Dendritic cell treated with granulocyte-macrophage colony-stimulating factor and Interleukin-4, amounts not matched to agents 40 ng/mL and 50 ng/mL, for 4 days (primary cell): ENCODE data around the gene EEF1A2.

Experiments
- H3K27ac Mint-ChIP-seq: one replicate; pipeline ENCODE4 v1.8.0; 2022; ENCODE audit warnings: mild to moderate bottlenecking, mixed read lengths
- H3K27me3 Mint-ChIP-seq: one replicate; pipeline ENCODE4 v1.8.0; 2022; ENCODE audit warnings: mild to moderate bottlenecking, mixed read lengths
- H3K36me3 Mint-ChIP-seq: one replicate; pipeline ENCODE4 v1.8.0; 2022; ENCODE audit warnings: low read depth, mixed read lengths
- H3K4me1 Mint-ChIP-seq: one replicate; pipeline ENCODE4 v1.8.0; 2022; ENCODE audit warnings: low read depth, mixed read lengths
- H3K4me3 Mint-ChIP-seq: one replicate; pipeline ENCODE4 v1.8.0; 2022; ENCODE audit warnings: mild to moderate bottlenecking, moderate library complexity, mixed read lengths
- H3K9me3 Mint-ChIP-seq: one replicate; pipeline ENCODE4 v1.8.0; 2022; ENCODE audit warnings: mixed read lengths
- intact Hi-C: fragments of 100-400 bp; cut with micrococcal nuclease; formaldehyde crosslinking; loops from one replicate; pipeline ENCODE4 v1.15.0; 2022

EEF1A2 gene

GRCh38 chr20:63504642-63505041, 5.8 kb upstream of the EEF1A2 start:
- Mint-ChIP-seq H3K4me3 (no peak overlapping the region), H3K9me3 (peaks cover 10% of the 10 kb centered on the region), H3K4me1 (peaks cover 6% of the 10 kb centered on the region), H3K27ac (no peak overlapping the region), H3K36me3 (no peaks in the 10 kb centered on the region), H3K27me3 (peaks cover 69% of the 10 kb centered on the region)
- intact Hi-C loops = no loop called here

- Mint-ChIP-seq H3K27ac (no peak overlapping the region), H3K4me3 (no peak overlapping the region), H3K9me3 (peaks cover 10% of the 10 kb centered on the region), H3K4me1 (no peaks in the 10 kb centered on the region), H3K36me3 (no peaks in the 10 kb centered on the region), H3K27me3 (peaks cover 67% of the 10 kb centered on the region)
- intact Hi-C loops = no loop called here
These were observed 4.6 kb upstream of the EEF1A2 start for GRCh38 chr20:63503524-63503923.

GRCh38 chr20:63502671-63503172, 3.8 kb upstream of the EEF1A2 start:
- no peak overlapping the region for H3K27ac Mint-ChIP-seq
- H3K9me3 Mint-ChIP-seq = peaks cover 10% of the 10 kb centered on the region
- peaks cover 66% of the 10 kb centered on the region for H3K27me3 Mint-ChIP-seq
- H3K4me1 Mint-ChIP-seq = no peaks in the 10 kb centered on the region
- no peak overlapping the region for H3K4me3 Mint-ChIP-seq
- H3K36me3 Mint-ChIP-seq = no peaks in the 10 kb centered on the region
- intact Hi-C loops = no loop called here

- H3K27me3 Mint-ChIP-seq = peaks cover 73% of the 10 kb centered on the region
- intact Hi-C loops = no loop called here
- no peak overlapping the region for H3K4me3 Mint-ChIP-seq
- H3K27ac Mint-ChIP-seq = no peak overlapping the region
- peaks cover 1% of the 10 kb centered on the region for H3K4me1 Mint-ChIP-seq
- peaks cover 10% of the 10 kb centered on the region for H3K9me3 Mint-ChIP-seq
- no peaks in the 10 kb centered on the region for H3K36me3 Mint-ChIP-seq
These were observed 3.2 kb upstream of the EEF1A2 start for GRCh38 chr20:63501818-63502670.

- H3K36me3 Mint-ChIP-seq = no peaks in the 10 kb centered on the region
- H3K4me1 Mint-ChIP-seq = peaks cover 10% of the 10 kb centered on the region
- peaks cover 10% of the 10 kb centered on the region for H3K9me3 Mint-ChIP-seq
- intact Hi-C loops = no loop called here
- H3K4me3 Mint-ChIP-seq = no peak overlapping the region
- no peak overlapping the region for H3K27ac Mint-ChIP-seq
- H3K27me3 Mint-ChIP-seq = peaks cover 79% of the 10 kb centered on the region
These were observed 2.3 kb upstream of the EEF1A2 start for GRCh38 chr20:63500902-63501817.

- Mint-ChIP-seq H3K4me1 (peaks cover 12% of the 10 kb centered on the region), H3K27ac (no peak overlapping the region), H3K4me3 (no peak overlapping the region), H3K9me3 (peaks cover 8% of the 10 kb centered on the region), H3K36me3 (no peaks in the 10 kb centered on the region), H3K27me3 (peaks cover 80% of the 10 kb centered on the region)
- intact Hi-C loops = no loop called here
These were observed 1.4 kb upstream of the EEF1A2 start for GRCh38 chr20:63500151-63500901.

GRCh38 chr20:63499338-63499969, 571 bp upstream of the EEF1A2 start:
- Mint-ChIP-seq H3K4me1 (peaks cover 12% of the 10 kb centered on the region), H3K4me3 (peak overlapping the region; percentile 59), H3K27ac (no peak overlapping the region), H3K9me3 (no peaks in the 10 kb centered on the region), H3K36me3 (no peaks in the 10 kb centered on the region), H3K27me3 (peaks cover 75% of the 10 kb centered on the region)
- intact Hi-C loops = no loop called here

- H3K9me3 Mint-ChIP-seq = no peaks in the 10 kb centered on the region
- peak overlapping the region; percentile 27 for H3K4me3 Mint-ChIP-seq
These were observed 642 bp downstream of the EEF1A2 start for GRCh38 chr20:63497946-63498935.

GRCh38 chr20:63497138-63497945, 1.5 kb downstream of the EEF1A2 start:
- intact Hi-C loops = no loop called here
- no peak overlapping the region for H3K4me3 Mint-ChIP-seq
- no peaks in the 10 kb centered on the region for H3K36me3 Mint-ChIP-seq
- H3K9me3 Mint-ChIP-seq = peaks cover 4% of the 10 kb centered on the region
- H3K27me3 Mint-ChIP-seq = peaks cover 60% of the 10 kb centered on the region
- H3K27ac Mint-ChIP-seq = no peak overlapping the region
- peaks cover 12% of the 10 kb centered on the region for H3K4me1 Mint-ChIP-seq

More at GRCh38 chr20:63497946-63498935, 642 bp downstream of the EEF1A2 start:
- Mint-ChIP-seq H3K27me3 (peaks cover 64% of the 10 kb centered on the region), H3K27ac (no peak overlapping the region), H3K4me1 (peaks cover 12% of the 10 kb centered on the region), H3K36me3 (no peaks in the 10 kb centered on the region)
- intact Hi-C loops = no loop called here

- peaks cover 58% of the 10 kb centered on the region for H3K27me3 Mint-ChIP-seq
- H3K36me3 Mint-ChIP-seq = no peaks in the 10 kb centered on the region
- H3K27ac Mint-ChIP-seq = no peak overlapping the region
- peaks cover 11% of the 10 kb centered on the region for H3K9me3 Mint-ChIP-seq
- intact Hi-C loops = no loop called here
- H3K4me3 Mint-ChIP-seq = peak overlapping the region; percentile 70
- peaks cover 12% of the 10 kb centered on the region for H3K4me1 Mint-ChIP-seq
These were observed 2.2 kb downstream of the EEF1A2 start for GRCh38 chr20:63496596-63497120.

- intact Hi-C loops = no loop called here
- H3K4me3 Mint-ChIP-seq = peak overlapping the region; percentile 70
- H3K36me3 Mint-ChIP-seq = no peaks in the 10 kb centered on the region
- peaks cover 12% of the 10 kb centered on the region for H3K4me1 Mint-ChIP-seq
- peaks cover 12% of the 10 kb centered on the region for H3K9me3 Mint-ChIP-seq
- H3K27ac Mint-ChIP-seq = no peak overlapping the region
- H3K27me3 Mint-ChIP-seq = peaks cover 57% of the 10 kb centered on the region
These were observed 2.9 kb downstream of the EEF1A2 start for GRCh38 chr20:63495741-63496595.
